Esophagus muscularis mucosa (tissue), 4 donors: ENCODE measurements around the gene KHK.
A peak's percentile ranks its signal among the peaks of the same experiment; 100 is the strongest.

Source experiments
- EP300 ChIP-seq: sonication (generic); formaldehyde crosslinking; IDR thresholded peaks from one replicate; pipeline ENCODE4 v1.6.1; 2017; ENCODE audit warnings: antibody characterized with exemption
- POLR2A ChIP-seq: fragments of 450-650 bp; IDR thresholded peaks from one replicate; pipeline ENCODE4 v1.6.1; 2017; ENCODE audit warnings: antibody characterized with exemption, moderate library complexity, mild to moderate bottlenecking, low read depth
- POLR2AphosphoS5 ChIP-seq, 2 donors: sonication (generic); formaldehyde crosslinking; IDR thresholded peaks; one replicate each; pipeline ENCODE4 v1.6.1; 2017; ENCODE audit warnings: antibody characterized with exemption in 2 of 2
- TF ChIP-seq, protein P1 (sequence below), 3 experiments: fragments of 200-600 bp in 2 of 3; fragments of 450-650 bp in 1 of 3; sonication (generic) in 2 of 3; IDR thresholded peaks; one replicate each; pipeline ENCODE4 v1.5.1; 2017 to 2019; ENCODE audit warnings: antibody characterized with exemption in 3 of 3, mild to moderate bottlenecking in 2 of 3, moderate library complexity in 1 of 3

- TF ChIP-seq, protein P1, sequence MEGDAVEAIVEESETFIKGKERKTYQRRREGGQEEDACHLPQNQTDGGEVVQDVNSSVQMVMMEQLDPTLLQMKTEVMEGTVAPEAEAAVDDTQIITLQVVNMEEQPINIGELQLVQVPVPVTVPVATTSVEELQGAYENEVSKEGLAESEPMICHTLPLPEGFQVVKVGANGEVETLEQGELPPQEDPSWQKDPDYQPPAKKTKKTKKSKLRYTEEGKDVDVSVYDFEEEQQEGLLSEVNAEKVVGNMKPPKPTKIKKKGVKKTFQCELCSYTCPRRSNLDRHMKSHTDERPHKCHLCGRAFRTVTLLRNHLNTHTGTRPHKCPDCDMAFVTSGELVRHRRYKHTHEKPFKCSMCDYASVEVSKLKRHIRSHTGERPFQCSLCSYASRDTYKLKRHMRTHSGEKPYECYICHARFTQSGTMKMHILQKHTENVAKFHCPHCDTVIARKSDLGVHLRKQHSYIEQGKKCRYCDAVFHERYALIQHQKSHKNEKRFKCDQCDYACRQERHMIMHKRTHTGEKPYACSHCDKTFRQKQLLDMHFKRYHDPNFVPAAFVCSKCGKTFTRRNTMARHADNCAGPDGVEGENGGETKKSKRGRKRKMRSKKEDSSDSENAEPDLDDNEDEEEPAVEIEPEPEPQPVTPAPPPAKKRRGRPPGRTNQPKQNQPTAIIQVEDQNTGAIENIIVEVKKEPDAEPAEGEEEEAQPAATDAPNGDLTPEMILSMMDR (IDR thresholded peaks at IDR 0.05) = peak in 1 of 3 experiments; percentile 15
- TF ChIP-seq POLR2A = peak; percentile 90
- TF ChIP-seq EP300 = no peak
- TF ChIP-seq POLR2AphosphoS5 (IDR thresholded peaks at IDR 0.05) = peak; percentile 97 to 99
Observed at GRCh38 chr2:27133905-27134780, 47.6 kb downstream of the KHK start, which contains the start of gene PREB.
